Measurements from ENCODE around the gene ACTL7A. TPM values are rescaled to one million over a fixed set of nuclear protein-coding genes. Genes with fewer than 3 reads are reported as not detected.
A peak's percentile ranks its signal among the peaks of the same experiment; 100 is the strongest.

ACTL7A gene
- total RNA-seq, 1 experiment from 2014 or later, result not detected

DNA sequence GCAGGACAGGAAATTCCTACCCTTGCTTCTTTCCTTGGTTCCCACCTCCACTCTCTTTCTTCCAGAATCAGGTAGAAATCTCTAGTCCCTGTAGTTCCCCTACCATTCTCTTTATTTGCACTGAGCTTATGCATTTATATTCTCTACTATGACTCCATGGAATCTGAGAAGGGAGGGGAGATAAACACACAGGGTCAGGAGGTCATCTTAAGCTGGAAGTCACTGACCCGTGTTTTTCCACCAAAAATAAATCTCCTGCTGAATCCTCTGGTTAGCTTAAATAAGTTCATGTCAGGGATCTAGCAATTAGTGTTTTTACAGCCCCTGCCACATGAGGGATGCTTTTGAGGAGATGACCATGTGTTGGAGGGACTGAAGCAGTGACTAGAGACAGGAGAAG, 10.0 kb upstream of the ACTL7A start:
- H3K27ac ChIP-seq (ENCODE audit: low read length), result no peak overlapping the region
- H3K4me1 ChIP-seq (ENCODE audit: low read length), result no peaks in the 10 kb centered on the region
- H3K36me3 ChIP-seq (ENCODE audit: insufficient read depth, low read length), result no peaks in the 10 kb centered on the region
- no peak overlapping the region for H3K4me3 ChIP-seq (ENCODE audit: low read length)
- no peaks in the 10 kb centered on the region for H3K9me2 ChIP-seq (replicated peaks; ENCODE audit: insufficient read depth, low read length)
- no peaks in the 10 kb centered on the region for H4K20me1 ChIP-seq (ENCODE audit: insufficient read depth, low read depth, low read length)
- DNase-seq, result no peak
- no peaks in the 10 kb centered on the region for H3K27me3 ChIP-seq (ENCODE audit: low read length)
- H2AFZ ChIP-seq (ENCODE audit: low read length), result no peak overlapping the region
- no peaks in the 10 kb centered on the region for H3K79me2 ChIP-seq (ENCODE audit: low read length)
- H3K4me2 ChIP-seq (ENCODE audit: low read depth, low read length, poor library complexity, severe bottlenecking), result no peak overlapping the region
- H3K9ac ChIP-seq (ENCODE audit: low read length), result no peak overlapping the region
- no peaks in the 10 kb centered on the region for H3K9me3 ChIP-seq (ENCODE audit: low read length)

GRCh38 chr9:108854094-108854493, 8.0 kb upstream of the ACTL7A start:
- Histone ChIP-seq H3K9ac (ENCODE audit: low read length) (no peak overlapping the region), H3K27me3 (ENCODE audit: low read length) (no peaks in the 10 kb centered on the region), H3K4me2 (ENCODE audit: low read depth, low read length, poor library complexity, severe bottlenecking) (no peak overlapping the region), H3K9me3 (ENCODE audit: low read length) (no peaks in the 10 kb centered on the region), H3K79me2 (ENCODE audit: low read length) (no peaks in the 10 kb centered on the region), H2AFZ (ENCODE audit: low read length) (no peak overlapping the region), H4K20me1 (ENCODE audit: insufficient read depth, low read depth, low read length) (no peaks in the 10 kb centered on the region), H3K27ac (ENCODE audit: low read length) (no peak overlapping the region), H3K36me3 (ENCODE audit: insufficient read depth, low read length) (no peaks in the 10 kb centered on the region), H3K4me3 (ENCODE audit: low read length) (no peak overlapping the region), H3K4me1 (ENCODE audit: low read length) (no peaks in the 10 kb centered on the region), H3K9me2 (replicated peaks; ENCODE audit: insufficient read depth, low read length) (no peaks in the 10 kb centered on the region)
- peak; percentile 74 for DNase-seq

DNA sequence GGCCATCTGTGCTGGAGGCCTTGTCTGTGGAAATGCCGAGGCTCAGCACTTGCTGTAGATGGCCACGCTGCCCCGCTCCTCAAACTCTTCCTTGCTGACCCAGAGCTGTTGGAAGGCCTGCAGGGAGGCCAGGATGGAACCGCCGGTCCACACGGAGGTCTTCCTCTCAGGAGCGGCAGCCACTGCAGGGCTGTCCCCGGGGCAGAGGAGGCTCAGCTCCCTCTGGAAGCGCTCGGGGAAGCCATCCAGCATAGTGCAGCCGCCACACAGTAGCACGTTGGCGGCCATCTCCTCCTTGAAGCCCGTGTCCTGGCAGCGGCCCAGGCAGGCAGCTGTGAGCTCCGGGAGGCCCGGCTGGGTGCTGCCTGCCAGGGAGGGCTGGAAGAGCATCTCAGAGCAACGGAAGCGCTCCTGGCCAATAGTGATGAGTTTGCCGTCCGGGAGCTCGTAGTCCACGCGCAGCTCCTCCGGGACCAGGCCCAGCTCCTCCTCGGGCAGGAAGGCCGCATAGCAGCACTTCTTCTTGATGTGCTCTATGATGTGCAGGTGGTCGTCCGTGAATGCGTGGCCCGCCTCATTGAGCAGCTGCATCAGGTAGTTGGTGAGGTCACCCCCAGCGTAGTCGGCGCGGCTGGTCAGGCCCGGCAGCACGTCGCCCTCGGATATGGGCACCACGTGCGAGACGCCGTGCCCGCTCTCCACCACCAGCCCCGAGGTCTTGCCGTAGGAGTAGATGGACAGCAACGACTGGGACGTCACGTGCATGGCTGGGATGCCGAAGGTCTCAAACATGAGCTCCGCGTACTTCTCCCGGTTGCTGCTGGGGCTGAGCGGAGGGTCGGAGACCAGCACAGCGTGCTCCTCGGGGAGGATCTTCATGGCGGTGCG, 7.2 kb upstream of the ACTL7A start:
- Histone ChIP-seq H3K79me2 (ENCODE audit: low read length) (no peaks in the 10 kb centered on the region), H3K4me1 (ENCODE audit: low read length) (no peaks in the 10 kb centered on the region), H3K9me3 (ENCODE audit: low read length) (no peaks in the 10 kb centered on the region), H2AFZ (ENCODE audit: low read length) (no peak overlapping the region), H3K9me2 (replicated peaks; ENCODE audit: insufficient read depth, low read length) (no peaks in the 10 kb centered on the region), H3K9ac (ENCODE audit: low read length) (no peak overlapping the region), H3K4me3 (ENCODE audit: low read length) (no peak overlapping the region), H3K27ac (ENCODE audit: low read length) (no peak overlapping the region), H4K20me1 (ENCODE audit: insufficient read depth, low read depth, low read length) (no peaks in the 10 kb centered on the region), H3K27me3 (ENCODE audit: low read length) (no peaks in the 10 kb centered on the region), H3K4me2 (ENCODE audit: low read depth, low read length, poor library complexity, severe bottlenecking) (no peak overlapping the region), H3K36me3 (ENCODE audit: insufficient read depth, low read length) (no peaks in the 10 kb centered on the region)
- DNase-seq, result no peak

DNA sequence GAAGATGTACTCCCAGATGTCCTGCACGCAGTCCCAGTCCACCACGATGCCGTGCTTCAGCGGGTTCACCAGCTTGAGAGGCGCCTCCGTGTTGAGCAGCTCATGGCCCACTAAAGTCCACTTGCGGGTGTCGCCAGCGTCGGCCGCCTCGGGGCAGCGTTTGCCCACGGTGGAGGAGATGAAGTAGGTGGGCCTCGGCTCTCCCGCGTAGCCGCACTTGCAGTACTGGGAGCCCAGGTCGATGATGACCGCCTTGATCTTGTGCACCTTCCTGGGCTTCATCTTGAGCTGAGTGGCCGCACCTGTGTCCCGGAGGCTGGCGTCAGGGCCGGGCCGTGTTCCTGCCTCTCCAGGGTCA, 6.6 kb upstream of the ACTL7A start:
- no peak overlapping the region for H3K4me2 ChIP-seq (ENCODE audit: low read depth, low read length, poor library complexity, severe bottlenecking)
- H3K79me2 ChIP-seq (ENCODE audit: low read length), result no peaks in the 10 kb centered on the region
- H3K27me3 ChIP-seq (ENCODE audit: low read length), result no peaks in the 10 kb centered on the region
- H2AFZ ChIP-seq (ENCODE audit: low read length), result no peak overlapping the region
- no peaks in the 10 kb centered on the region for H3K9me3 ChIP-seq (ENCODE audit: low read length)
- no peak overlapping the region for H3K4me3 ChIP-seq (ENCODE audit: low read length)
- DNase-seq, result no peak
- H4K20me1 ChIP-seq (ENCODE audit: insufficient read depth, low read depth, low read length), result no peaks in the 10 kb centered on the region
- H3K4me1 ChIP-seq (ENCODE audit: low read length), result no peaks in the 10 kb centered on the region
- H3K9me2 ChIP-seq (replicated peaks; ENCODE audit: insufficient read depth, low read length), result no peaks in the 10 kb centered on the region
- H3K9ac ChIP-seq (ENCODE audit: low read length), result no peak overlapping the region
- no peak overlapping the region for H3K27ac ChIP-seq (ENCODE audit: low read length)
- no peaks in the 10 kb centered on the region for H3K36me3 ChIP-seq (ENCODE audit: insufficient read depth, low read length)

DNA sequence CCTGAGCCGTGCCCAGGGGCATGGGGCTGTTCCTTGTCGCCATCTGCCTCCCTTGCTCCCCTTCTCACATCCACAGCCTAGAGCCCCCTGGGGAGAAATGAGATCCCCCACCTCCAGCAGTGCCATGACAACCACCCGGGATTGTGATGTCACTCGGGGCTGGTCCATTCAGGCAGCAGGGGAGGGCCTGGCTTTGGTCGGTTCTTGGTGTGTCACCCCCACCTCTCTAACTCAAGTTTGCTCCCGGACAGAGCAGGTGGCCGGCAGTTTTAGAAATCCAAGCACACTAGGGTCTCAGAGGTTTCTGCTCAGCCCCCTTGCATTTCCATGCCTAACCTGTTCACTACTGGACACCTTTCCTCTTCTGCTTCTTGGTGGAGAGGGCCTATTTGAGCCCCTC, 6.2 kb upstream of the ACTL7A start, which contains the start of gene ACTL7B:
Gene ACTL7B (minus strand): TSS at position 99 of the 400 bp plus-strand sequence. CDS start 56 bp downstream, at position 43.
- H3K9ac ChIP-seq (ENCODE audit: low read length), result no peak within 1 kb of the TSS
- no peaks in the 10 kb centered on the region for H3K4me1 ChIP-seq (ENCODE audit: low read length)
- no peak within 1 kb of the TSS for H2AFZ ChIP-seq (ENCODE audit: low read length)
- H3K27me3 ChIP-seq (ENCODE audit: low read length), result no peaks in the 10 kb centered on the region
- DNase-seq, result no peak
- no peak within 1 kb of the TSS for H3K4me2 ChIP-seq (ENCODE audit: low read depth, low read length, poor library complexity, severe bottlenecking)
- no peaks in the 10 kb centered on the region for H3K36me3 ChIP-seq (ENCODE audit: insufficient read depth, low read length)
- no peaks in the 10 kb centered on the region for H3K9me2 ChIP-seq (replicated peaks; ENCODE audit: insufficient read depth, low read length)
- H3K4me3 ChIP-seq (ENCODE audit: low read length), result no peak within 1 kb of the TSS
- no peak within 1 kb of the TSS for H3K27ac ChIP-seq (ENCODE audit: low read length)
- H3K9me3 ChIP-seq (ENCODE audit: low read length), result no peaks in the 10 kb centered on the region
- H3K79me2 ChIP-seq (ENCODE audit: low read length), result no peaks in the 10 kb centered on the region
- no peaks in the 10 kb centered on the region for H4K20me1 ChIP-seq (ENCODE audit: insufficient read depth, low read depth, low read length)

DNA sequence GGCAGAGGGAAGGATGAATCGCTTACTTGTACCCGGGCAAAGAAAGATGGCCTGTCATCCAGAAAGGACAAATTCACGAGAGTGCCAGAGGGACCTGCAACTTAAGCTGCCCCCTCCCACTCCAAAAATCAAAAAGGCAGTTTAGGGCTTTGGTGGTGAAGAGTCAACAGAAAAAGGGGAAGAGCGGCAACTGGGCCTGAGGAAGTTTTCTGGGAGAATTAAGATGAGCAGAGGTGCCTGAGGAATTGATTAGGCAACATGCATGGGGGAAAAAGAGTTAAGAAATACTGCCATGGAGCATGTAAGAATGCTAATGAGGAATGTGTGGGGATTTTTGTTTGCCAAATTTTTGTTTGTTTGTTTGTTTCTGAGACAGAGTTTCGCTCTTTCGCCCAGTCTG, 4.5 kb upstream of the ACTL7A start:
- Histone ChIP-seq H3K4me2 (ENCODE audit: low read depth, low read length, poor library complexity, severe bottlenecking) (no peak overlapping the region), H3K27me3 (ENCODE audit: low read length) (no peaks in the 10 kb centered on the region), H2AFZ (ENCODE audit: low read length) (no peak overlapping the region), H4K20me1 (ENCODE audit: insufficient read depth, low read depth, low read length) (no peaks in the 10 kb centered on the region), H3K79me2 (ENCODE audit: low read length) (no peaks in the 10 kb centered on the region), H3K9ac (ENCODE audit: low read length) (no peak overlapping the region), H3K4me1 (ENCODE audit: low read length) (no peaks in the 10 kb centered on the region), H3K27ac (ENCODE audit: low read length) (no peak overlapping the region), H3K9me3 (ENCODE audit: low read length) (no peaks in the 10 kb centered on the region), H3K4me3 (ENCODE audit: low read length) (no peak overlapping the region), H3K9me2 (replicated peaks; ENCODE audit: insufficient read depth, low read length) (no peaks in the 10 kb centered on the region), H3K36me3 (ENCODE audit: insufficient read depth, low read length) (no peaks in the 10 kb centered on the region)
- DNase-seq, result no peak

GRCh38 chr9:108859459-108860114, 2.5 kb upstream of the ACTL7A start:
- Histone ChIP-seq H3K27me3 (ENCODE audit: low read length) (no peaks in the 10 kb centered on the region), H4K20me1 (ENCODE audit: insufficient read depth, low read depth, low read length) (no peaks in the 10 kb centered on the region), H3K4me2 (ENCODE audit: low read depth, low read length, poor library complexity, severe bottlenecking) (no peak overlapping the region), H3K9ac (ENCODE audit: low read length) (no peak overlapping the region), H3K9me3 (ENCODE audit: low read length) (no peaks in the 10 kb centered on the region), H3K9me2 (replicated peaks; ENCODE audit: insufficient read depth, low read length) (no peaks in the 10 kb centered on the region), H2AFZ (ENCODE audit: low read length) (no peak overlapping the region), H3K36me3 (ENCODE audit: insufficient read depth, low read length) (no peaks in the 10 kb centered on the region), H3K79me2 (ENCODE audit: low read length) (no peaks in the 10 kb centered on the region), H3K27ac (ENCODE audit: low read length) (no peak overlapping the region), H3K4me1 (ENCODE audit: low read length) (no peaks in the 10 kb centered on the region), H3K4me3 (ENCODE audit: low read length) (no peak overlapping the region)
- DNase-seq, result no peak

DNA sequence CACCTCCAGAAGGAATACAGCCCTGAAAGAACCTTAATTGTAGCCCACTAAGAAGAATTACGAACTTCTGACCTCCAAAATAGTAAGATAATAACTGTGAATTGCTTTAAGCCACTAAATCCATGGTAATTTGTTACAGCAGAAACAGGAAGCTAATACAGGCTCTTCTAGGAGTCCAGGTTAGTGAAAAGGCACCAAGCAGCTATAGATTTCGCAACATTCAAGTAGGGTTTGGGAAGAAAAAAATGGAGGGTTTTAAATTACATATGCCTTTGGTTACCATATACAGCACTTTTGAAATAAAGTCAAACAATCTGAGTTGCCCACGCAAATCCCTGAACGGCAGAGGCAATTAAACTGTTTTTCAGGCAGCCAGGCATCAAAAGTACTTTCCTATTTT, 1.7 kb upstream of the ACTL7A start:
- H3K4me1 ChIP-seq (ENCODE audit: low read length), result no peaks in the 10 kb centered on the region
- no peak overlapping the region for H3K27ac ChIP-seq (ENCODE audit: low read length)
- H3K27me3 ChIP-seq (ENCODE audit: low read length), result no peaks in the 10 kb centered on the region
- no peak overlapping the region for H2AFZ ChIP-seq (ENCODE audit: low read length)
- H3K9ac ChIP-seq (ENCODE audit: low read length), result no peak overlapping the region
- no peaks in the 10 kb centered on the region for H3K79me2 ChIP-seq (ENCODE audit: low read length)
- no peaks in the 10 kb centered on the region for H3K9me3 ChIP-seq (ENCODE audit: low read length)
- no peak overlapping the region for H3K4me2 ChIP-seq (ENCODE audit: low read depth, low read length, poor library complexity, severe bottlenecking)
- no peaks in the 10 kb centered on the region for H3K36me3 ChIP-seq (ENCODE audit: insufficient read depth, low read length)
- no peak overlapping the region for H3K4me3 ChIP-seq (ENCODE audit: low read length)
- no peak for DNase-seq
- H4K20me1 ChIP-seq (ENCODE audit: insufficient read depth, low read depth, low read length), result no peaks in the 10 kb centered on the region
- H3K9me2 ChIP-seq (replicated peaks; ENCODE audit: insufficient read depth, low read length), result no peaks in the 10 kb centered on the region
